HEK293 (cell line): Measurements from ENCODE around the gene TMOD4.

Source experiments
- CTCF ChIP-seq: fragments of 450-650 bp; formaldehyde crosslinking; IDR thresholded peaks from 2 replicates; pipeline ENCODE4 v1.5.1; 2016; ENCODE audit warnings: missing biosample characterization, missing genetic modification characterization
- KLF10 ChIP-seq: fragments of 450-650 bp; IDR thresholded peaks from 2 replicates; pipeline ENCODE4 v1.5.1; 2018; ENCODE audit warnings: missing biosample characterization, mild to moderate bottlenecking, missing genetic modification characterization
- REST ChIP-seq: fragments of 450-650 bp; formaldehyde crosslinking; IDR thresholded peaks from 2 replicates; pipeline ENCODE4 v1.5.1; 2016; ENCODE audit warnings: missing biosample characterization, missing genetic modification characterization
- ZEB2 ChIP-seq: fragments of 450-650 bp; formaldehyde crosslinking; IDR thresholded peaks from 2 replicates; pipeline ENCODE4 v1.5.1; 2016; ENCODE audit warnings: missing biosample characterization, missing genetic modification characterization
- ZNF146 ChIP-seq: fragments of 450-650 bp; formaldehyde crosslinking; IDR thresholded peaks from 2 replicates; pipeline ENCODE4 v1.5.1; 2016; ENCODE audit warnings: missing biosample characterization, missing genetic modification characterization
- ZSCAN18 ChIP-seq: fragments of 450-650 bp; formaldehyde crosslinking; IDR thresholded peaks from 2 replicates; pipeline ENCODE4 v1.5.1; 2016; ENCODE audit warnings: missing biosample characterization, missing genetic modification characterization
- TF ChIP-seq, protein P1 (sequence below): fragments of 450-650 bp; formaldehyde crosslinking; conservative IDR thresholded peaks from 2 replicates; pipeline ENCODE4 v1.5.1; 2016; ENCODE audit warnings: low read depth, missing biosample characterization, missing genetic modification characterization

GRCh38 chr1:151175863-151176262 lies at the start of gene TMOD4:
- TF ChIP-seq CTCF (tag by site-specific recombination): peak; percentile 39; the same call in 1 of the 2 replicates
- no peak for TF ChIP-seq ZNF146
- no peak for TF ChIP-seq ZSCAN18
- no peak for TF ChIP-seq REST (tag by site-specific recombination)
- TF ChIP-seq KLF10 (tag by site-specific recombination): no peak
- TF ChIP-seq ZEB2: no peak
- TF ChIP-seq, protein P1, sequence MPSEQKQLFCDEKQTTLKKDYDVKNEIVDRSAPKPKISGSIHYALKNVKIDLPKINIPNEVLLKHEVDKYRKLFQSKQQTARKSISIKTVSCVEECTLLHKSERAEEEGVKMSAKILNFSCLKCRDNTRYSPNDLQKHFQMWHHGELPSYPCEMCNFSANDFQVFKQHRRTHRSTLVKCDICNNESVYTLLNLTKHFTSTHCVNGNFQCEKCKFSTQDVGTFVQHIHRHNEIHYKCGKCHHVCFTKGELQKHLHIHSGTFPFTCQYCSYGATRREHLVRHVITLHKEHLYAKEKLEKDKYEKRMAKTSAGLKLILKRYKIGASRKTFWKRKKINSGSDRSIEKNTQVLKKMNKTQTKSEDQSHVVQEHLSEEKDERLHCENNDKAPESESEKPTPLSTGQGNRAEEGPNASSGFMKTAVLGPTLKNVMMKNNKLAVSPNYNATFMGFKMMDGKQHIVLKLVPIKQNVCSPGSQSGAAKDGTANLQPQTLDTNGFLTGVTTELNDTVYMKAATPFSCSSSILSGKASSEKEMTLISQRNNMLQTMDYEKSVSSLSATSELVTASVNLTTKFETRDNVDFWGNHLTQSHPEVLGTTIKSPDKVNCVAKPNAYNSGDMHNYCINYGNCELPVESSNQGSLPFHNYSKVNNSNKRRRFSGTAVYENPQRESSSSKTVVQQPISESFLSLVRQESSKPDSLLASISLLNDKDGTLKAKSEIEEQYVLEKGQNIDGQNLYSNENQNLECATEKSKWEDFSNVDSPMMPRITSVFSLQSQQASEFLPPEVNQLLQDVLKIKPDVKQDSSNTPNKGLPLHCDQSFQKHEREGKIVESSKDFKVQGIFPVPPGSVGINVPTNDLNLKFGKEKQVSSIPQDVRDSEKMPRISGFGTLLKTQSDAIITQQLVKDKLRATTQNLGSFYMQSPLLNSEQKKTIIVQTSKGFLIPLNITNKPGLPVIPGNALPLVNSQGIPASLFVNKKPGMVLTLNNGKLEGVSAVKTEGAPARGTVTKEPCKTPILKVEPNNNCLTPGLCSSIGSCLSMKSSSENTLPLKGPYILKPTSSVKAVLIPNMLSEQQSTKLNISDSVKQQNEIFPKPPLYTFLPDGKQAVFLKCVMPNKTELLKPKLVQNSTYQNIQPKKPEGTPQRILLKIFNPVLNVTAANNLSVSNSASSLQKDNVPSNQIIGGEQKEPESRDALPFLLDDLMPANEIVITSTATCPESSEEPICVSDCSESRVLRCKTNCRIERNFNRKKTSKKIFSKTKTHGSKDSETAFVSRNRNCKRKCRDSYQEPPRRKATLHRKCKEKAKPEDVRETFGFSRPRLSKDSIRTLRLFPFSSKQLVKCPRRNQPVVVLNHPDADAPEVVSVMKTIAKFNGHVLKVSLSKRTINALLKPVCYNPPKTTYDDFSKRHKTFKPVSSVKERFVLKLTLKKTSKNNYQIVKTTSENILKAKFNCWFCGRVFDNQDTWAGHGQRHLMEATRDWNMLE (tag by site-specific recombination): no peak
